AG04450 (cell line): ENCODE results near the gene UPB1. TPM values are rescaled to one million over a fixed set of nuclear protein-coding genes. Genes with fewer than 3 reads are reported as not detected.
"Not testable (repeated sequence)": the region's sequence is repeated elsewhere in the genome, so short reads cannot be mapped to it uniquely, and the experiment has no call there.

Experiments used
- CTCF ChIA-PET: fragments of 300-600, 350-600 bp; formaldehyde crosslinking; extraction: SDS; loops from one replicate; lab custom pipeline; 2022; ENCODE audit warnings: antibody characterized with exemption, inconsistent platforms; lab: Charles Lee
- POLR2A ChIA-PET: fragments of 350-600 bp; formaldehyde crosslinking; extraction: SDS; loops from one replicate; lab custom pipeline; 2021; ENCODE audit warnings: antibody characterized with exemption, inconsistent platforms; lab: Yijun Ruan, JAX
- DNase-seq: peaks from one replicate; pipeline ENCODE4 v3.0.0-alpha.2; 2011; ENCODE audit warnings: low read depth, low spot score
- H3K27ac ChIP-seq: one replicate; pipeline ENCODE4 v1.5.1; 2012; ENCODE audit warnings: low read depth, low read length, control low read depth
- H3K27me3 ChIP-seq: one replicate; pipeline ENCODE4 v1.6.0; 2012; ENCODE audit warnings: low read length; ENCODE audit not compliant: control insufficient read depth, insufficient read depth
- H3K4me3 ChIP-seq: 2 replicates; pipeline ENCODE4 v1.5.1; 2011; ENCODE audit warnings: mild to moderate bottlenecking, low read depth, low read length, control low read depth
- H3K9me3 ChIP-seq: 2 replicates; pipeline ENCODE4 v1.5.1; 2012; ENCODE audit warnings: low read length; ENCODE audit not compliant: control insufficient read depth, insufficient read depth
- polyA plus RNA-seq: library from polyadenylated mRNA; depleted of rRNA; stranded (reverse); fragments of >200 nt; gene quantifications from 2 replicates; pipeline ENCODE4 v1.2.3, GENCODE V29; 2011
- TF ChIP-seq, protein P1 (sequence below): IDR thresholded peaks from 2 replicates; pipeline ENCODE4 v1.5.1; 2011; ENCODE audit warnings: low read depth, low read length, control low read depth, inconsistent platforms

UPB1 gene
- polyA plus RNA-seq, 1 experiment, result not detected

DNA sequence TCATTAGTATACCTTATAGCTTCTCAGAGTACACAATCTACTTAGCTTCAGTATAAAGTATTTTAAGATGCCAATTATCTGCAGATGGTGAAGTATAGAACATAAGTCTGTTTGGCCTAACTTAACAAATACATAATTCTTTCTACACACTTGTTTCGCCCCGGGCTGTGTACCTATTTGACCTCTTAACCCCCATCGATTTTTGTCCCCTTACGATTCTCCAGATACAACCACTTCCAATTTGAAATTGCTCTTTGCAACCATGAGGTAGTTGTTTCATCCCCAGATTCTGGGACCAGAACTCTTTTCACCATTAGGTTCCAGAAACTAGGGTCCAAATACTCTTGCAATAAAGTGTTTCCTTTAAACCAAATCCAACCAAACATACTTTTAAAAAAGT lies 10.0 kb upstream of the UPB1 start:
- POLR2A ChIA-PET, result interaction anchor here (0.5 kb wide), 1 partner anchor 18 kb away, joined by 3 read pairs; no protein-coding TSS in a partner anchor
- H3K27me3 ChIP-seq, result no peaks in the 10 kb centered on the region
- H3K27ac ChIP-seq, result no peak overlapping the region
- no peaks in the 10 kb centered on the region for H3K9me3 ChIP-seq
- no peak for DNase-seq
- H3K4me3 ChIP-seq, result no peak overlapping the region
- TF ChIP-seq, protein P1, sequence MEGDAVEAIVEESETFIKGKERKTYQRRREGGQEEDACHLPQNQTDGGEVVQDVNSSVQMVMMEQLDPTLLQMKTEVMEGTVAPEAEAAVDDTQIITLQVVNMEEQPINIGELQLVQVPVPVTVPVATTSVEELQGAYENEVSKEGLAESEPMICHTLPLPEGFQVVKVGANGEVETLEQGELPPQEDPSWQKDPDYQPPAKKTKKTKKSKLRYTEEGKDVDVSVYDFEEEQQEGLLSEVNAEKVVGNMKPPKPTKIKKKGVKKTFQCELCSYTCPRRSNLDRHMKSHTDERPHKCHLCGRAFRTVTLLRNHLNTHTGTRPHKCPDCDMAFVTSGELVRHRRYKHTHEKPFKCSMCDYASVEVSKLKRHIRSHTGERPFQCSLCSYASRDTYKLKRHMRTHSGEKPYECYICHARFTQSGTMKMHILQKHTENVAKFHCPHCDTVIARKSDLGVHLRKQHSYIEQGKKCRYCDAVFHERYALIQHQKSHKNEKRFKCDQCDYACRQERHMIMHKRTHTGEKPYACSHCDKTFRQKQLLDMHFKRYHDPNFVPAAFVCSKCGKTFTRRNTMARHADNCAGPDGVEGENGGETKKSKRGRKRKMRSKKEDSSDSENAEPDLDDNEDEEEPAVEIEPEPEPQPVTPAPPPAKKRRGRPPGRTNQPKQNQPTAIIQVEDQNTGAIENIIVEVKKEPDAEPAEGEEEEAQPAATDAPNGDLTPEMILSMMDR, result no peak
- CTCF ChIA-PET, result no interaction called here

DNA sequence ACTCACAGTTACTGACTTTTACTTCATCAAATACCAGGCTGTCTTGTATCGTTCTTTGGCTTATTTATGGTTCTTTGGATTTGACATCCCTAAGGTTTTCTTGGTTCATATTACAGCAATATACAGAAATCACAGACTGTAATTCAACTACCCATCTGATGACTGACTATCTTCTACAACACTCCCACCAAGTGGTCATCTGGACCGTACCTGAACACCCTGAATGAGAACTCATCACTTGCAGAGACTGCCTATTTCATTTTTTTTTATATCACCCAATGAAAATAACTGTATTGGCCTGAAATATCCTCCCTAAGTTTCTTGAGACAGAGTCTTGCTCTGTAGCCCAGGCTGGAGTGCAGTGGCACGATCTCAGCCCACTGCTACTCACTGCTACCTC lies 9.5 kb upstream of the UPB1 start:
- ChIA-PET CTCF (interaction anchor here (2.5 kb wide), 1 partner anchor 17 kb away, joined by 13 read pairs; no protein-coding TSS in a partner anchor), POLR2A (interaction anchor here (0.5 to 1.1 kb wide), 2 partner anchors 11 to 19 kb away, joined by 3 read pairs; no protein-coding TSS in a partner anchor)

DNA sequence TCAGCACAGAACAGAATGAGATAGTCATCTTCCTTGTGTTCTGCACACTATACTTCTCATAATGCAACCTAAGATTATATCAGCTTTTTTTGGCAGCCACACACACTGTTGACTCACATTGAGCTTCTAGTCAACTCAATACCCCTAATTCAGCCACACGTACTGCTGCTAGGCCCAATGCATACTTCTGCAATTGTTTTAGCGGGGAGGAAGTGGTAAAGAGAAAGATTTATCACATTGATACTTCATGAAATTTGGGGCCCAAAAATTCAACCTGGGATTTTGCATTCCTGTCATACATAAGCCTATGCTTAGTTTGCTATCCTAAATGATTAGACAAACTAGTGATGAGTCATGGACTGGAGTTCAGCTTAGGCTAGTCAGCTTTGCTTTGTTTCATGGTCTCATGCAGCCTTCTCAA lies 8.6 kb upstream of the UPB1 start:
- no peaks in the 10 kb centered on the region for H3K9me3 ChIP-seq
- ChIA-PET CTCF (interaction anchor here (0.5 to 2.5 kb wide), 2 partner anchors 17 to 624 kb away, joined by 3 to 13 read pairs; no protein-coding TSS in a partner anchor), POLR2A (interaction anchor here (0.6 to 1.1 kb wide), 2 partner anchors 11 to 20 kb away, joined by 3 read pairs; no protein-coding TSS in a partner anchor)
- TF ChIP-seq, protein P1, result no peak
- H3K4me3 ChIP-seq, result no peak overlapping the region
- no peak for DNase-seq
- no peaks in the 10 kb centered on the region for H3K27me3 ChIP-seq
- H3K27ac ChIP-seq, result no peak overlapping the region

More for the DNA sequence above, 9.5 kb upstream of the UPB1 start:
- Histone ChIP-seq H3K27me3 (no peaks in the 10 kb centered on the region), H3K27ac (no peak overlapping the region), H3K9me3 (no peaks in the 10 kb centered on the region), H3K4me3 (no peak overlapping the region)
- TF ChIP-seq, protein P1, result no peak
- DNase-seq, result no peak

DNA sequence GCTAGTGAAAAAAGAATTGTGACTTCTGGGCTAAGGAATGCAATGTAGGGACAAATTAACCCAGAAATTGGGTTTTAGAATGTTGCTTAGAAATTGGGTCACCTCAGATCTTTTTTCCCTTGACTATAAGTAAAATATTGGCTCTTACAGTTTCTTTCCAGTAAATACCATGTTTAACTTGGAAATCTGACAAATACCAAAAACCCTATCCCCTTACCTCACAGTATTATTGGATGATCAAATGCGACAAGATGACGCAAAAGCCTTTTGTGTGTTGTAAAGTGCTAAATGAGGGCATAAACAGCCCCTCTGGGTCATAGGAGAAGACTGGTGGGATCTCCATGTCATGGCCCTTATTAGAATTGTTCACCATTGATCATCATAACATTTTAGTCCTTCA lies 6.1 kb upstream of the UPB1 start:
- ChIA-PET CTCF (no interaction called here), POLR2A (no interaction called here)
- Histone ChIP-seq H3K27ac (no peak overlapping the region), H3K27me3 (peaks cover 8% of the 10 kb centered on the region), H3K4me3 (no peak overlapping the region), H3K9me3 (no peaks in the 10 kb centered on the region)
- TF ChIP-seq, protein P1, result no peak
- no peak for DNase-seq

DNA sequence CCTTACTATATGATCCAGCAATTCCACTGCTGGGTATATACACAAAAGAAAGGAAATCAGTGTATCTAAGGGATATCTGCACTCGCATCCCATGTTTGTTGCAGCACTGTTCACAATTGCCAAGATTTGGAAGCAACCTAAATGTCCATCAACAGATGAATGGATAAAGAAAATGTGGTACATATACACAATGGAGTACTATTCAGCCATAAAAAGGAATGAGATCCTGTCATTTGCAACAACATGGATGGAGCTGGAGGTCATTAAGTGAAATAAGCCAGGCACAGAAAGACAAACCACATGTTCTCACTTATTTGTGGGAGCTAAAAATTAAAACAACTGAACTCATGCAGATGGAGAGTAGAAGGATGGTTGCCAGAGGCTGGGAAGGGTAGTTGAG lies 5.7 kb upstream of the UPB1 start:
- CTCF ChIA-PET, H3K9me3 ChIP-seq, POLR2A ChIA-PET, H3K4me3 ChIP-seq, H3K27ac ChIP-seq, DNase-seq: not testable (repeated sequence)
- peaks cover 12% of the 10 kb centered on the region for H3K27me3 ChIP-seq
